ENCODE results near the gene ACTR5.
"Not testable (repeated sequence)": the region's sequence is repeated elsewhere in the genome, so short reads cannot be mapped to it uniquely, and the experiment has no call there.

Gene ACTR5

DNA sequence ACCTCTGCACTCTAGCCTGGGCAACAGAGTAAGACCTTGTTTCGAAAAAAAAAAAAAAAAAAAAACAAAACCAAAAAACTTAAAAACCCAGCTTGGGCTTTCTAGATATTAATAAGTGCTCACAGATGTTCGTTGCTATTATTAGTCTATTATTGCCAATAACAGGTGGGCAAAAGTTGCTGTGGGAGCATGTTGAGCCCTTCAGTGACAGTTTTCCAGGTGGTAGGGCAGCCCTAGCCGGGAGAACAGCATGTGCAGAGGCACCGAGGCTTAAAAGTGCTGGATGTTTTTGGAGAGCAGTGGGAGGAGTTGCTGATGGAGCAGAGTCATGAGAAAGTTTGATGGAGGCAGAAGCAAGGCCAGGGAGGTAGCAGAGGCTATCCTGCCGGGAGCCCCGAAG is 61.7 kb downstream of the ACTR5 start:
- peaks cover 3% of the 10 kb centered on the region for H3K27me3 Mint-ChIP-seq
- peaks cover 62% of the 10 kb centered on the region for H3K36me3 Mint-ChIP-seq
- CTCF ChIA-PET: interaction anchor here (1.2 to 4.3 kb wide), 2 partner anchors 65 to 83 kb away, joined by 3 to 33 read pairs; no protein-coding TSS in a partner anchor
- peaks cover 67% of the 10 kb centered on the region for H3K4me1 Mint-ChIP-seq
- H3K4me3 Mint-ChIP-seq: no peak overlapping the region
- H3K27ac Mint-ChIP-seq: no peak overlapping the region
- H3K9me3 Mint-ChIP-seq: no peaks in the 10 kb centered on the region
- DNase-seq: no peak

DNA sequence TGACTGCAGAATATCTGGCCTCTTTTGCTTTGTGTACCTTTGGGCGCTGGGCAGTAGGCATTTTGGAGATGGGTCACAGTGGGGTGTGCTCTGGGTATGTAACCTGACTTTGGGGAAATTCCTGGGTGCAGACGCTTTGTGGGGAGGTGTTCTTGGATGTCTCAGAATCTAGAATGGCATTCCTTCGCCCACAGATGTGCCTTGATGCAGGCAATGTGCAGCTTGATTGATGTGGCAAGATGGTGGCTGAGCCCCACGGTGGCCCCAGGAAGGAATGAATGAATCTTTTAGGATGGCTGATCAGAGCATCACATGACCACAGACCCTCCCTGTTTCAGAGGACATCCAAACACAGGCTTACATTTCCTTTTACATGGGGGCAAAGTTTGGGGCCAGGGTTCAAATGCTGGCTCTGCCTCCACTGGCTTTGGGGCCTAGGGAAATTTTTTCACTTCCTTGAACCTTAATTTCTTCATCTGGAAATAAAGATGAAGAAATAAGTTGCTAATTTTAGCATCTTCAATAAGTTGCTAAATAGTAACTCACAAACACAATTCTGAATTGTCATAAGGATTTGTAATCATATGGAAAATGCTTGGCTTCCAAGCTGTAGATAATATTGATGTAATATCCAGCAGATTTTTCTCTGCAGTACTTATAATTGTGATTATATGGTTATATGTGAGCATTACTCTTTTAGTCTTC is 62.8 kb downstream of the ACTR5 start:
- Mint-ChIP-seq H3K27ac (peak overlapping the region; percentile 15), H3K4me1 (peaks cover 76% of the 10 kb centered on the region), H3K27me3 (no peaks in the 10 kb centered on the region), H3K36me3 (peaks cover 72% of the 10 kb centered on the region), H3K4me3 (no peak overlapping the region), H3K9me3 (no peaks in the 10 kb centered on the region)
- no peak for DNase-seq
- CTCF ChIA-PET: no interaction called here

DNA sequence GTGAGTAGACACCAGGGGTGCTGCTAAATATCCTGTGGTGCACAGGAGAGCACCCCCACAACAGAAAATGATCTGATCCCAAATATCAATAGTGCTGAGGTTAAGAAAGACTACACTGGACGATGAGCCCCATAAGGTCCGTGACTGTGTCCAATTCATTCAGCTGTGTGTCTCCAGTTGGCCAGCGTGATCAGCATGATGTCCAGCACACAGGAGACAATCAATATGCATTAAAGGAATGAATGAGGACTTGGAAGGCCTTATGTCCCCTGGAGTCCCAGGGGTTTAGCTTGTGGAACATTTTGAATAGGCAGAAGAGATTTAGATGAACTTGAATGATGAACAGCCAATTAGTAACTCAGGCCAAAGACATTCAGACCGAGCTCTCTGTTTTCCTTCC is 63.5 kb downstream of the ACTR5 start:
- Mint-ChIP-seq H3K4me1 (peaks cover 83% of the 10 kb centered on the region), H3K27me3 (no peaks in the 10 kb centered on the region), H3K36me3 (peaks cover 79% of the 10 kb centered on the region), H3K4me3 (no peak overlapping the region), H3K27ac (peak overlapping the region; percentile 4), H3K9me3 (no peaks in the 10 kb centered on the region)
- CTCF ChIA-PET: no interaction called here
- no peak for DNase-seq

DNA sequence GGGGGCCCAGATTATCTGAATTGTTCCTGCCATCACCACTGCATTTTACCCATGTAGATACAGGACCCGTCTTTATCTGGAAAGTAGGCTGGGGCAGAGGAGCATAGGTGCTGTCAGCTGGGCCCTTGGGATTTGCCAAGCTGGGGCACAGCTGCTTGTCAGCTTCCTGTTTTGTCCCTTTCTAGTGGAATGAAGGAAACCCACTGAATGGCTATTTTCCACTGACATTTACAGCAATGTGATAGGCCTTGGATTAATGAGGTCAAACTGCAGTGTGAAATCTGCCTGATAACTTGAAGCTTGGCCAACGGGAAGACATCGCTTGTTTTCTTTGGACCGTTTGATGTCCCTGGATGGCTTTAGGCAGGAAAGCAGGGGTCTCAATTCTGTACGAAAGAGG is 63.9 kb downstream of the ACTR5 start:
- no peaks in the 10 kb centered on the region for H3K9me3 Mint-ChIP-seq
- CTCF ChIA-PET: no interaction called here
- no peak overlapping the region for H3K4me3 Mint-ChIP-seq
- H3K4me1 Mint-ChIP-seq: peaks cover 85% of the 10 kb centered on the region
- H3K27ac Mint-ChIP-seq: no peak overlapping the region
- DNase-seq: no peak
- H3K27me3 Mint-ChIP-seq: no peaks in the 10 kb centered on the region
- H3K36me3 Mint-ChIP-seq: peaks cover 79% of the 10 kb centered on the region

DNA sequence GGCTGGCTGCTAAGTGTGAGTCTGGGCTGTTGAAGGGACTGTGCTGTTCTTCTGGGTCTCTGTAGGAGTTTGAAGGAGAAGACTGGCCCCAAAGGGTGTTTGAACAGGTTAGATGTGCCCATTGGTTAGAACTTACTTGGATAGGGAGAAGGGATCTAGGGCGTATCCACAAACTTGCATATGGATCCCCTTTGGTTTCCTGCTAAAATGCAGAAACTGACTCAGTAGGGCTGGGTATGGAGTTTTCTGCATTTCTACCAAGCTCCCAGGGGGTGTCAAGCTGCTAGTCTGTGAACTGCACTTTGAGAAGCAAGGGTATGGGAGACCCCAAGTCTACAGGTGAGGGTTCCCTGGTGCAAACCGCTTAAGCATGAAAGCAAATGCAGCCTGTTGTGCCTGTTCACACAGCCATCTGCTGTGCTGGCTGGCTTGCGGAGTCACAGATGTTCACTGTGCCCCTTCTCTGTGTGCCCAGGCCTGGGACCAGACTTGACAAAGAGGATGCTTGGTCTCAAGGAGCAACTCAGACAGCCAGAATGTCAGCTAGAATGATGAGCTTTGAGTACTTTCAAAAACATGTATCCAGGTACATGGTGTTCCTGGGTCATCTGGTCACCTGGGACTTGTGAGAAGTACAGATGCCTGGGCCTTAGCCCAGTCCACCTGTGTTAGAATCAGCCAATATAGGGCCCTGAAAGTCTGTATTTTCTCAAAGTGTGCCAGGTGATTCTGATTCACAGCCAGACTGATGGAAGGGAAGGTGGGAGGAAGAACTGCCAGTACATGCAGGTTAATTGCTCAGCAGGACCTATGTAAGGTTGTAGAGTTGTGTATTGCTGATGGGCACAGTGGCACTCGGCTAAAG is 64.7 kb downstream of the ACTR5 start:
- Mint-ChIP-seq H3K4me3 (no peak overlapping the region), H3K36me3 (peaks cover 77% of the 10 kb centered on the region), H3K9me3 (no peaks in the 10 kb centered on the region), H3K27ac (no peak overlapping the region), H3K27me3 (no peaks in the 10 kb centered on the region), H3K4me1 (peaks cover 82% of the 10 kb centered on the region)
- CTCF ChIA-PET: no interaction called here
- no peak for DNase-seq

DNA sequence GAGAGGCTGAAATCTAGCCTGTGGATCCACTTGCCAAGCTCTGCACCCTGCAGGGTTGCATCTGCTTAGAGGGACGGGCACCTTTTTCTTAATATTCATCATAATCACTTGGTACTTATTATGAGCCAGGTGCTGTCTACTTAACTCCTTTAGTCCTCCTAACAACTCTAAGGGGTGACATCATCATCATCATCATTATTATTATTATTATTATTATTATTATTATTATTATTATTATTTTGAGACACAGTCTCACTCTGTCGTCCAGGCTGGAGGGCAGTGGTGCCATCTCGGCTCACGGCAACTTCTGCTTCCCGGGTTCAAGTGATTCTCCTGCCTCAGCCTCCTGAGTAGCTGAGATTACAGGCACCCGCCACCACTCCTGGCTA is 65.3 kb downstream of the ACTR5 start:
- H3K9me3 Mint-ChIP-seq, H3K27ac Mint-ChIP-seq, CTCF ChIA-PET, H3K4me3 Mint-ChIP-seq, DNase-seq, H3K27me3 Mint-ChIP-seq: not testable (repeated sequence)
- H3K36me3 Mint-ChIP-seq: peaks cover 76% of the 10 kb centered on the region
- peaks cover 82% of the 10 kb centered on the region for H3K4me1 Mint-ChIP-seq

DNA sequence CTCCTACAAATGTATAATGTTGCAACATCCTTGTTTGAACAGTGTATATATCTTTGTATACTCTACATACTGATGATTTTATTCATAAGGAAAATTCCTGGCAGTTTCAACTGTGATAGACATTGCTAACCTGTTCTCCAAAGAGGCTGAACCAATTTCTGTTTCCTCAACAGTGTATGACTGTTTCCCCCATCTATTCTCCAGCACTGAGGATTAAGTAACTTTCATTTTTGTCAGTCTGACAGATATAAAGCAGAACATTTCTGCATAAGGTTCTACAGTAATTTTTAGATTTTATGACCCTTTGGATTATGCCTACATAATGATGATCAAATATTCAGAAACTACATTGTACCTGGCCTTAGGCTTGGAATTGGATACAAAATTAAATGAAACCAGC is 67.2 kb downstream of the ACTR5 start:
- Mint-ChIP-seq H3K9me3 (no peaks in the 10 kb centered on the region), H3K27ac (peak overlapping the region; percentile 49), H3K4me1 (peaks cover 77% of the 10 kb centered on the region), H3K36me3 (peaks cover 71% of the 10 kb centered on the region), H3K27me3 (no peaks in the 10 kb centered on the region), H3K4me3 (no peak overlapping the region)
- no peak for DNase-seq
- CTCF ChIA-PET: no interaction called here

DNA sequence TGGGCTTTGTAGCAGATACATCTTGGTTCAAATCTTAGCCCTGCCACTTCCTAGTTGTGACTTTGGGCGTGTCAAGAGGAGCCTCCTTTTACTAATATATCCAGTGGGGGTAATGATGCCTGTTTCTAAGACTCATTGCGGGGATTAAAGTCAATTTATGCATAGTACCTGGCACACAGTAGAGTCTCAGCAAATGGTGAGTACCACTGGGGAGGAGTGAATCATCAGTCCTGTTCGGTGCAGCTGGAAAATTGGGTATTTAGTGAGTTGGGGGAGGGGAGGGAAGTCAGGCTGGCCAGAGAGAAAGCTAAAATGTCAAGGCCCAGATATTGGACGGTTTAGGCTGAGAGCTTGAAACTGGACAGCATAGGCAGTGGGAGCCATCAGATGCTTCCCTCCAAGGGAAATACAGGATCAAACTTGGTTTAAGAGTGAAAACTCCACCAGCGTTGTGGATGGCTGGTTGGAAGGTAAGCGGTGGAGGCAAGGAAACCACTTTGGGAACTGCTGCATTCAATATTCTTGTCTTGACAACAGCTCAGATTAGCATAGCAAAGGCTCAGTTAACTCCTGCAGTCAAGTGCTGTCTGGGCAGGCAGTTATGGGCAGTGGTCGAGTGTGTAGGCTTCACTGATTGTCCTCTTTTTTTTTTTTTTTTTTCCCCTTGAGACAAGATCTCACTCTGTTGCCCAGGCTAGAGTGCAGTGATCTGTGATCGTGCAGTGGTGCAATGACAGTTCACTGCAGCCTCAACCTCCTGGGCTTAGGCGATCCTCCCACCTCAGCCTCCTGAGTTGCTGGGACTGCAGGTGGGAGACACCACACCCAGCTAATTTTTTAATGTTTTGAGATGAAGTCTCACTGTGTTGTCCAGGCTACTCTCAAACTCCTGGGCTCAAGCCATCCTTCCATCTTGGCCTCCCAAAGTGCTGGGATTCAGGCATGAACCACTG is 70.1 kb downstream of the ACTR5 start:
- Mint-ChIP-seq H3K9me3 (peaks cover 8% of the 10 kb centered on the region), H3K27me3 (no peaks in the 10 kb centered on the region), H3K36me3 (peaks cover 66% of the 10 kb centered on the region), H3K4me3 (no peak overlapping the region), H3K27ac (no peak overlapping the region), H3K4me1 (peaks cover 73% of the 10 kb centered on the region)
- DNase-seq: no peak
- CTCF ChIA-PET: interaction anchor here (1.4 kb wide), 1 partner anchor 12 kb away, joined by 3 read pairs; no protein-coding TSS in a partner anchor

Data from activated naive CD4-positive, alpha-beta T cell treated with anti-CD3 and anti-CD28 coated beads, Interleukin-2, amount 10 ng/mL, durations not matched to agents 7 days and 5 days (primary cell).